OCI-LY7 (cell line): ENCODE results near the gene PPAT. TPM values are rescaled to one million over a fixed set of nuclear protein-coding genes. Genes with fewer than 3 reads are reported as not detected.

Source experiments
- BruUV-seq: library from RNA; stranded (reverse); fragments of 400-500 nt; replicated peaks from 2 replicates; lab custom pipeline; 2021; lab: Mats Ljungman, UMichigan
- CTCF ChIA-PET: fragments of 300-600 bp; sonication (Branson Sonifier 250); formaldehyde crosslinking; loops from one replicate; lab custom pipeline; 2022; ENCODE audit warnings: antibody characterized with exemption; ENCODE audit not compliant: unreplicated experiment; lab: Charles Lee
- POLR2A ChIA-PET: fragments of 300-600 bp; sonication (Branson Sonifier 250); formaldehyde crosslinking; loops from one replicate; lab custom pipeline; 2022; ENCODE audit warnings: antibody characterized with exemption; lab: Charles Lee
- DNase-seq: peaks from one replicate; pipeline ENCODE4 v3.0.0-alpha.2; 2015; ENCODE audit warnings: low spot score
- H2AFZ ChIP-seq: fragments of 200-600 bp; sonication (generic), shearing (Covaris generic); 2 replicates; pipeline ENCODE4 v1.6.1; 2014; ENCODE audit warnings: mild to moderate bottlenecking, antibody characterized with exemption, low read length, moderate library complexity
- H3K27ac ChIP-seq: fragments of 200-600 bp; sonication (generic); 2 replicates; pipeline ENCODE4 v1.5.1; 2014; ENCODE audit warnings: mixed run types, low read depth, mild to moderate bottlenecking, moderate library complexity, low read length, inconsistent platforms; ENCODE audit not compliant: poor library complexity, severe bottlenecking
- H3K36me3 ChIP-seq: fragments of 200-600 bp; sonication (generic); 2 replicates; pipeline ENCODE4 v1.6.1; 2014; ENCODE audit warnings: mild to moderate bottlenecking, antibody characterized with exemption, low read length, moderate library complexity, mixed read lengths; ENCODE audit not compliant: insufficient read depth
- H3K4me1 ChIP-seq: fragments of 200-600 bp; sonication (generic); 2 replicates; pipeline ENCODE4 v1.5.1; 2014; ENCODE audit warnings: mild to moderate bottlenecking, low read length; ENCODE audit not compliant: insufficient read depth, poor library complexity, severe bottlenecking
- H3K4me2 ChIP-seq: fragments of 200-600 bp; sonication (generic); 2 replicates; pipeline ENCODE4 v1.6.1; 2014; ENCODE audit warnings: mild to moderate bottlenecking, low read length
- H3K4me3 ChIP-seq: fragments of 200-600 bp; sonication (generic); 2 replicates; pipeline ENCODE4 v1.5.1; 2014; ENCODE audit warnings: mild to moderate bottlenecking, low read depth, low read length; ENCODE audit not compliant: poor library complexity, severe bottlenecking
- H3K79me2 ChIP-seq: fragments of 200-600 bp; sonication (generic); 2 replicates; pipeline ENCODE4 v1.6.1; 2016; ENCODE audit warnings: low read depth, mild to moderate bottlenecking, low read length, moderate library complexity, mixed read lengths; ENCODE audit not compliant: insufficient read depth
- H3K9me2 ChIP-seq: fragments of 200-600 bp; sonication (generic); 2 replicates; pipeline ENCODE4 v1.6.1; 2016; ENCODE audit warnings: mild to moderate bottlenecking, low read length, mixed read lengths; ENCODE audit not compliant: insufficient read depth
- H3K9me3 ChIP-seq: fragments of 200-600 bp; sonication (generic); 2 replicates; pipeline ENCODE4 v1.6.1; 2014; ENCODE audit warnings: mild to moderate bottlenecking, mixed run types, low read length, mixed read lengths
- H4K20me1 ChIP-seq: fragments of 200-600 bp; sonication (generic); 2 replicates; pipeline ENCODE4 v1.6.1; 2014; ENCODE audit warnings: mild to moderate bottlenecking, antibody characterized with exemption, low read length, moderate library complexity, mixed read lengths; ENCODE audit not compliant: insufficient read depth
- EZH2phosphoT487 ChIP-seq: fragments of 200-600 bp; sonication (generic); IDR thresholded peaks from 2 replicates; pipeline ENCODE4 v1.6.1; 2018; ENCODE audit warnings: low read depth, borderline replicate concordance, mild to moderate bottlenecking, mixed run types, antibody characterized with exemption, low read length, moderate library complexity, mixed read lengths
- intact Hi-C: fragments of 100-400 bp; cut with micrococcal nuclease; formaldehyde crosslinking; loops from one replicate; pipeline ENCODE4 v1.10.0; 2022; ENCODE audit not compliant: unreplicated experiment
- total RNA-seq, 2 experiments: library from RNA; depleted of rRNA in 1 of 2; stranded (reverse); fragments of >200 nt in 1 of 2; shearing (Covaris generic) in 1 of 2; gene quantifications; 2 replicates each; pipeline ENCODE4 v1.2.3, GENCODE V29; 2014 to 2022
- TF ChIP-seq, protein P1 (sequence below): fragments of 200-600 bp; sonication (generic); conservative IDR thresholded peaks from 2 replicates; pipeline ENCODE4 v1.5.1; 2014; ENCODE audit warnings: mild to moderate bottlenecking, antibody characterized with exemption, low read length, moderate library complexity, mixed read lengths

Gene PPAT
- total RNA-seq, 2 experiments from 2014 or later, result 35.8 to 54.3 TPM

DNA sequence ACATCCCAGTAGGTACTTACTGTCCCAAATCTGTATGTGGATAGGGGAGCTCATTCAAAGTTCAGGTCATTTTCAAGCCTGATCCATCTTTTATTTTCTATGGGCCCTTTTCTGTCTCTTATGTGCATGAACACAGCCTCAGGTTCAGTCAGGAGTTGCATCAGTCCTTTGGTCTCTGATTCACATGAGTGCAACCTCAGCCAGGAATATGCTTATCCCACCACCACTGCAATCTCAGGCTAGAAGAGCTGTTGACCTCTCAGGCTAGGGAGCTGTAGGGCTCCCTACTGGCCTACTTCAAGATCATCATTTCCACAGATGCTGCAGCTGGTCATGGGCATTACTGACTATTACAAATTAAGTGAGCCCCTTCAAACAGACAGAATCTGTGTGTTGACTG lies 75.3 kb downstream of the PPAT start:
- POLR2A ChIA-PET, result interaction anchor here (1.2 kb wide), 1 partner anchor 11 kb away, joined by 3 read pairs; no protein-coding TSS in a partner anchor
- no peak for DNase-seq
- Histone ChIP-seq H3K36me3 (peaks cover 7% of the 10 kb centered on the region), H3K4me3 (no peak overlapping the region), H3K4me2 (no peak overlapping the region), H3K9me3 (no peaks in the 10 kb centered on the region), H3K9me2 (no peaks in the 10 kb centered on the region), H3K79me2 (no peaks in the 10 kb centered on the region), H4K20me1 (no peaks in the 10 kb centered on the region), H3K27ac (no peak overlapping the region), H2AFZ (no peak overlapping the region), H3K4me1 (no peaks in the 10 kb centered on the region)
- intact Hi-C loops, result no loop called here
- TF ChIP-seq EZH2phosphoT487, result no peak
- TF ChIP-seq, protein P1, sequence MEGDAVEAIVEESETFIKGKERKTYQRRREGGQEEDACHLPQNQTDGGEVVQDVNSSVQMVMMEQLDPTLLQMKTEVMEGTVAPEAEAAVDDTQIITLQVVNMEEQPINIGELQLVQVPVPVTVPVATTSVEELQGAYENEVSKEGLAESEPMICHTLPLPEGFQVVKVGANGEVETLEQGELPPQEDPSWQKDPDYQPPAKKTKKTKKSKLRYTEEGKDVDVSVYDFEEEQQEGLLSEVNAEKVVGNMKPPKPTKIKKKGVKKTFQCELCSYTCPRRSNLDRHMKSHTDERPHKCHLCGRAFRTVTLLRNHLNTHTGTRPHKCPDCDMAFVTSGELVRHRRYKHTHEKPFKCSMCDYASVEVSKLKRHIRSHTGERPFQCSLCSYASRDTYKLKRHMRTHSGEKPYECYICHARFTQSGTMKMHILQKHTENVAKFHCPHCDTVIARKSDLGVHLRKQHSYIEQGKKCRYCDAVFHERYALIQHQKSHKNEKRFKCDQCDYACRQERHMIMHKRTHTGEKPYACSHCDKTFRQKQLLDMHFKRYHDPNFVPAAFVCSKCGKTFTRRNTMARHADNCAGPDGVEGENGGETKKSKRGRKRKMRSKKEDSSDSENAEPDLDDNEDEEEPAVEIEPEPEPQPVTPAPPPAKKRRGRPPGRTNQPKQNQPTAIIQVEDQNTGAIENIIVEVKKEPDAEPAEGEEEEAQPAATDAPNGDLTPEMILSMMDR, result no peak
- BruUV-seq, result no TSS peak
- CTCF ChIA-PET, result no interaction called here

DNA sequence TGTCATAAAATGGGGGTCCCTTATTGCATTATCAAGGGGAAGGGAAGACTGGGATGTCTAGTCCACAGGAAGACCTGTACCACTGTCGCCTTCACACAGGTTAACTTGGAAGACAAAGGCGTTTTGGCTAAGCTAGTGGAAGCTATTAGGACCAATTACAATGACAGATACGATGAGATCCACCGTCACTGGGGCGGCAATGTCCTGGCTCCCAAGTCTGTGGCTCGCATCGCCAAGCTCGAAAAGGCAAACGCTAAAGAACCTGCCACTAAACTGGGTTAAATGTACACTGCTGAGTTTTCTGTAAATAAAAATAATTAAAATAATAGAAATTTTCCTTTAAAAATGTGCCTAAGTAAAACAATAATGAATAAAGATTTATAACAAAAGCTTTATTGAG lies 78.8 kb downstream of the PPAT start:
- no peak overlapping the region for H3K4me3 ChIP-seq
- BruUV-seq, result no TSS peak
- H3K36me3 ChIP-seq, result peaks cover 6% of the 10 kb centered on the region
- no peaks in the 10 kb centered on the region for H3K9me3 ChIP-seq
- H2AFZ ChIP-seq, result no peak overlapping the region
- ChIA-PET CTCF (interaction anchor here (0.6 kb wide), 1 partner anchor 74 kb away, joined by 4 read pairs; no protein-coding TSS in a partner anchor), POLR2A (no interaction called here)
- DNase-seq, result no peak
- TF ChIP-seq EZH2phosphoT487, result no peak
- TF ChIP-seq, protein P1, result no peak
- intact Hi-C loops, result no loop called here
- no peaks in the 10 kb centered on the region for H3K79me2 ChIP-seq
- H3K27ac ChIP-seq, result no peak overlapping the region
- no peaks in the 10 kb centered on the region for H3K4me1 ChIP-seq
- no peak overlapping the region for H3K4me2 ChIP-seq
- H3K9me2 ChIP-seq, result no peaks in the 10 kb centered on the region
- no peaks in the 10 kb centered on the region for H4K20me1 ChIP-seq

DNA sequence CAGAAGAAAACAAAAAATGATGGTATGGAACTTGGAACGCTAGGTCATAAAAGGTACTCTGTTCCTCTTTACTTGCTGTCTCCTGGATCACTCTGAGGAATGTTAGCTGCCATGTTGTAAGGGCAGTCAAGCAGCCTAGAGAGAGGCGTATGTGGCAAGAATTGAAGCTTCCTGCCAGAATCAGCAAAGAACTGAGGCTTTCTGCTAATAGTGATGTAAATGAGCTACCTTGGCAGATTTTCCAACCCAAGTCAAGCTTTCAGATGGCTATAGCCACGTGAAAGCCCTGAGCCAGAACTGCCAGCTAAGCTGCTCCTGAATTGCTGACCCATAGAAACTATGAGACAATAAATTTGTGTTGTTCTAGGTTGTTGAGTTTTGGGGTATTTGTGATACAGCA lies 86.8 kb downstream of the PPAT start:
- no TSS peak for BruUV-seq
- no peak for DNase-seq

More for the DNA sequence above, 86.8 kb downstream of the PPAT start:
- TF ChIP-seq EZH2phosphoT487, result no peak
- TF ChIP-seq, protein P1, result no peak
- ChIA-PET CTCF (no interaction called here), POLR2A (interaction anchor here (0.7 kb wide), 1 partner anchor 11 kb away, joined by 3 read pairs; no protein-coding TSS in a partner anchor)
- no peaks in the 10 kb centered on the region for H4K20me1 ChIP-seq
- H3K79me2 ChIP-seq, result no peaks in the 10 kb centered on the region
- H3K9me3 ChIP-seq, result no peaks in the 10 kb centered on the region
- no peak overlapping the region for H3K4me2 ChIP-seq
- H3K9me2 ChIP-seq, result no peaks in the 10 kb centered on the region
- H3K4me1 ChIP-seq, result no peaks in the 10 kb centered on the region
- no peak overlapping the region for H2AFZ ChIP-seq
- H3K27ac ChIP-seq, result no peak overlapping the region
- H3K4me3 ChIP-seq, result no peak overlapping the region
- H3K36me3 ChIP-seq, result peaks cover 23% of the 10 kb centered on the region
- intact Hi-C loops, result no loop called here
